Activated T-cell treated with anti-CD3 and anti-CD28 coated beads for 48 hours (primary cell): ENCODE measurements around the gene BIRC5.

ENCODE experiments used
- DNase-seq: peaks from one replicate; pipeline ENCODE4 v3.0.0-alpha.2; 2020; ENCODE audit warnings: low read depth

The BIRC5 gene

DNA sequence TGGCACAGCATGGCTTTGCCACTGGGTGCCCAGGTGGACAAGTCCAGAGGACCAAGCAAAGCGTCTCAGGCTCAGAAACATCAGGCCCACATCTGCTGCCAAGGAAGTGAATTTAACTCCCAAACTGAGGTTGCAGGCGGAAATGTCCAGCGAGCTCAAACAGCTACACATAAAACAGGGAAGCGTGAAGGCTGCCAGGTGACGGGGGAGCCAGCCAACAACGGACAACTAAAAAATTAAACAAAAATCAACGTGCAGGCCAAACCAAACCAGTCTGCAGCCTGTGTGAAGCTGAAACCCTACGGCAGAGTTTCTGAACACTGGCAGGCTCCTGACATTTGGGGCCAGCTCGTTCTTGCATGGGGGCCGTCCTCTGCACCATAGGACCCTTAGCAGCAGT is 29.7 kb upstream of the BIRC5 start:
- no peak for DNase-seq

GRCh38 chr17:78184868-78185267 is 29.2 kb upstream of the BIRC5 start:
- no peak for DNase-seq

- no peak for DNase-seq
Measured at GRCh38 chr17:78185981-78186691, 27.9 kb upstream of the BIRC5 start.

GRCh38 chr17:78186692-78187595 is 27.1 kb upstream of the BIRC5 start, which contains the start of the genes AFMID and TK1:
AFMID (plus strand) TSS chr17:78187362; CDS start chr17:78187371, 9 bp downstream.
TK1 (minus strand) TSS chr17:78187052; CDS start chr17:78186994, 58 bp downstream.
- peak; percentile 99 for DNase-seq

DNA sequence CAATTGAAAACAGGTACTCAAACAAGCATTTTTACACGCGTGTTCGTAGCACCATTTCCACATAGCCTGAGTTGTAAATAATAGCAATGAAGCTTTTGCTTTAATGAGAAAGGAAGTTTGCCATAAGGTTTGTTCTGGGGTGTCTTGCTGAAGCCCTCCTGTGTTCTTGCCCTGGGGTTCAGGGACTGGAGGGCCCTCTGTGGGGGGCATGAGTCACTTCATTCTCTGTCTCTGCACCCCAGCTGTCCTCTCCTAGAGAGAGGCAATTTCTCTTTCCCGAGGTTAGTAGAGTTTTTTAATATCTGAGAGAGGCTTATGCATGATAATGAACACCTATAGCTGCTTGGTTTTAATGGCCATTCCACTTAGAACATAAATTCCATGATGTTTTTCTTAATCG is 17.3 kb upstream of the BIRC5 start:
- DNase-seq: no peak

- DNase-seq: no peak
Measured at GRCh38 chr17:78197147-78197832, 16.8 kb upstream of the BIRC5 start.

- no peak for DNase-seq
Measured at GRCh38 chr17:78200451-78200850, 13.6 kb upstream of the BIRC5 start.

DNA sequence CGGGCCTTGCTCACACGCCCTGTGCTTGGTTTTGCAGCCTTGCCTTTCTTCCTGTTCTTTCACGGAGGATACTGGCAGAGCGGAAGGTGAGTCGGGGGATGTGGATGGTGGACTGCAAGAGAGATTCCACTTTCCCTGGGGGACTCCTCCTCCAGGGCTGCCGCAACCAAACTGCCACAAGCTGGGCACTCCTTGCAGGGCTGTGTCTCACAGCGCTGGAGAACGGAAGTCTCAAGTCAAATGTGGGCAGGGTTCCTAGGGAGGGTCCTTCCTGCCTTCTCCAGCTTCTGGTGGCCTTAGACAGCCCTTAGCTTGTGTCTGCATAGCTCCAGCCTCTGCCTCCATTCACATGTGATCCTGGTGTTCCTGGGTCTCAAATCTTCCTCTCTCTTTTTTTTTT is 11.4 kb upstream of the BIRC5 start:
- DNase-seq: no peak

- DNase-seq: no peak
Measured at GRCh38 chr17:78204387-78205123, 9.5 kb upstream of the BIRC5 start.

DNA sequence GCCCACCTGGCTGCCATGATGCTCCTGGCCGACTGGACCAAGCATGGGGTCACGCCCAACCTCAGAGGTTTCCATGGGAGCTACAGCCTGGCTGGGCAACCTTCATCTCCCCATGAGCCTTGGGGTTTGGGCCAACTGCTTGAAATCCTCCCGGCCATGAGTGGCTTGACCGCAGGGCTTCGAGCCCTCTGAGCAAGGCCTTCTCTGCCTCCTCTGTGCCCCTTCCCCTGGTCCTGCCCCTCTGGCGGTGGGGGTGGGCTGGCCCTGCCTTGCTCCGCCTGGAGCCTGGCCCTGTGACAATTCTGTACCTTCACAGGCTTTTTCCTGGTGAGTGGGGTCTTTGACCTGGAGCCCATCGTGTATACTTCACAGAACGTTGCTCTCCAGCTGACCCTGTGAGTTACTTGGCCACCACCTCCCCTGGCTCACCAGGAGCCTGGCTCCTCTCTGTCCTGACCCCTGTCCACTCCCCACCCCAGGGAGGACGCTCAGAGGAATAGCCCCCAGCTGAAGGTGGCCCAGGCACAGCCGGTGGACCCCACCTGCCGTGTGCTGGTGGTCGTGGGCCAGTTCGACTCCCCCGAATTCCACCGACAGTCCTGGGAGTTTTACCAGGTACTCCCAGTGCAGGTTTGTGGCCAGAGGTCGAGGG is 8.8 kb upstream of the BIRC5 start:
- no peak for DNase-seq

DNA sequence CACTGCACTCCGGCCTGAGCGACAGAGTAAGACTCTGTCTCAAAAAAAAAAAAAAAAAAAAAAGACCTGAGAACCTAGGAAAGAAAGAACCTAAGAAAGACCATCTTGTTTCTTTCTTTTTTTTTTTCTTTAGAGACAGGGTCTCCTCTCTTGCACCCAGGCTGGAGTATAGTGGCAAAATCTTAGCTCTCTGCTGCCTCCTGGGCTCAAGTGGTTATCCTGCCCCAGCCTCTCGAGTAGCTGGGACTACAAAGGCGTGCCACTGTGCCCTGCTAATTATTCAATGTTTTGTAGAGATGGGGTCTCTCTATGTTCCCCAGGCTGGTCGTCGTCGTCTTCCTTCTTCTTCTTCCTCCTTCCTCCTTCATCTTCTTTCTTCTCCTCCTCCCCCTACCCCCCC is 7.8 kb upstream of the BIRC5 start:
- no peak for DNase-seq

DNA sequence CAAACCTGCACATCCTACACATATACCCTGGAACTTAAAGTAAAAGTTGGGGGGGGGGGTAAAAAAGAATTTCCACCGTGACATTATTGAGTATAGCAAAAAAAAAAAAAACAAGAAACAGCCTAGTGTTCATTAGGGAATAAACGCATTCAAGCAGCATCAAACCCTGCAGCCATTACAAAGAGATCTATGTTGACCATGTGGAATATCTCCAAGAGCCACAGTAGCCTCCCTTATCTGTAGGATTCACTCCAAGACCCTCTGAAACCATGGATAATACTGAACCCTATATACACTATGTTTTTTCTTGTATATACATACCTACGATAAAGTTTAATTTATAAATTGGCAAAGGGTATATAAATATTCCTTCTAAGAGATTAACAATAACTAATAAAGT is 5.6 kb upstream of the BIRC5 start:
- no peak for DNase-seq

DNA sequence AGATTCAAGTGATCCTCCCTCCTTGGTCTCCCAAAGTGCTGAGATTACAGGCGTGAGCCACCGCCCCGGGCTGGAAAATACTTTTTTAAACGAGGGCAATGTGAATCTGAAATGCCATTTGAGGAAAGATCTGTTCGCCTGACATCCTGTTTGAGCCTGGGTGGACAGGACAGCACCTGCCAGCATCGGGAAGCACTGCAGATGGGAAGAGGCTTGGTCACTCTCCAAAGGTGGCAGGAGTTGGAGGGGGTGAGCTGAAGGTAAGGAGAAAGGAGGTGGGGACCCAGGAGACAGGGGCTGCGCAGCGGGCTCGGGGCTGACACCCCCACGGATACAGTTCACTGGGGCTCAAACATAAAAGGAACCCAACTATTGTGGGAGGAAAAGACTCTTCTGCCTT is 3.9 kb upstream of the BIRC5 start:
- DNase-seq: no peak

DNA sequence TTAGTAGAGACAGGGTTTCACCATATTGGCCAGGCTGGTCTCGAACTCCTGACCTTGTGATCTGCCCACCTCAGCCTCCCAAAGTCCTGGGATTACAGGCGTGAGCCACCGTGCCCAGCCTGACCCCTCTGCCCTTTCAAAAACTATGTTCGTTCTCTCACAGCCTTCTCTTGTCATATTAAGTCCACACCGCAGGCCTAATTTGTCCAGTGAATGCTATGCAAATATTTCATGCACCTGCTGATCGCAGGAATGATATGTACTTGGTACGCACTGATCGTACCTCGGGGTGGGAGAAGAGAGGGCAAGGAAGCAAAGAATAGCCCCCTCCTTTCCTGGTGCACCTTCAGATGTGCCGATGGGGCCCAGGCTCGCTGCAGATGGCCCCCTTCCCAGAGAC is 3.0 kb upstream of the BIRC5 start:
- DNase-seq: no peak

- no peak for DNase-seq
Measured at GRCh38 chr17:78214706-78215061, 631 bp downstream of the BIRC5 start.

DNA sequence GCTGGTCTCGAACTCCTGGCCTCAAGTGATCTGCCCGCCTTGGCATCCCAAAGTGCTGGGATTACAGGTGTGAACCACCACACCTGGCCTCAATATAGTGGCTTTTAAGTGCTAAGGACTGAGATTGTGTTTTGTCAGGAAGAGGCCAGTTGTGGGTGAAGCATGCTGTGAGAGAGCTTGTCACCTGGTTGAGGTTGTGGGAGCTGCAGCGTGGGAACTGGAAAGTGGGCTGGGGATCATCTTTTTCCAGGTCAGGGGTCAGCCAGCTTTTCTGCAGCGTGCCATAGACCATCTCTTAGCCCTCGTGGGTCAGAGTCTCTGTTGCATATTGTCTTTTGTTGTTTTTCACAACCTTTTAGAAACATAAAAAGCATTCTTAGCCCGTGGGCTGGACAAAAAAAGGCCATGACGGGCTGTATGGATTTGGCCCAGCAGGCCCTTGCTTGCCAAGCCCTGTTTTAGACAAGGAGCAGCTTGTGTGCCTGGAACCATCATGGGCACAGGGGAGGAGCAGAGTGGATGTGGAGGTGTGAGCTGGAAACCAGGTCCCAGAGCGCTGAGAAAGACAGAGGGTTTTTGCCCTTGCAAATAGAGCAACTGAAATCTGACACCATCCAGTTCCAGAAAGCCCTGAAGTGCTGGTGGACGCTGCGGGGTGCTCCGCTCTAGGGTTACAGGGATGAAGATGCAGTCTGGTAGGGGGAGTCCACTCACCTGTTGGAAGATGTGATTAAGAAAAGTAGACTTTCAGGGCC is 5.5 kb downstream of the BIRC5 start:
- no peak for DNase-seq

DNA sequence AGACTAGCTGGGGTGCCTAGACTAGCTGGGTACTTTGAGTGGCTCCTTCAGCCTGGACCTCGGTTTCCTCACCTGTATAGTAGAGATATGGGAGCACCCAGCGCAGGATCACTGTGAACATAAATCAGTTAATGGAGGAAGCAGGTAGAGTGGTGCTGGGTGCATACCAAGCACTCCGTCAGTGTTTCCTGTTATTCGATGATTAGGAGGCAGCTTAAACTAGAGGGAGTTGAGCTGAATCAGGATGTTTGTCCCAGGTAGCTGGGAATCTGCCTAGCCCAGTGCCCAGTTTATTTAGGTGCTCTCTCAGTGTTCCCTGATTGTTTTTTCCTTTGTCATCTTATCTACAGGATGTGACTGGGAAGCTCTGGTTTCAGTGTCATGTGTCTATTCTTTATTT is 9.0 kb downstream of the BIRC5 start:
- no peak for DNase-seq

- no peak for DNase-seq
Measured at GRCh38 chr17:78223765-78224164, 9.7 kb downstream of the BIRC5 start.

GRCh38 chr17:78224231-78225087 is 10.4 kb downstream of the BIRC5 start:
- DNase-seq: no peak
